GM19025 (cell line): ENCODE measurements around the gene PPBP.
"Not testable (repeated sequence)": the region's sequence is repeated elsewhere in the genome, so short reads cannot be mapped to it uniquely, and the experiment has no call there.

ENCODE experiments used
- ATAC-seq: cut with Tn5 transposase; IDR thresholded peaks from one replicate; pipeline ENCODE4 v1.9.1; 2021; ENCODE audit warnings: mild to moderate bottlenecking, low read depth, moderate library complexity; ENCODE audit not compliant: unreplicated experiment

Gene PPBP

DNA sequence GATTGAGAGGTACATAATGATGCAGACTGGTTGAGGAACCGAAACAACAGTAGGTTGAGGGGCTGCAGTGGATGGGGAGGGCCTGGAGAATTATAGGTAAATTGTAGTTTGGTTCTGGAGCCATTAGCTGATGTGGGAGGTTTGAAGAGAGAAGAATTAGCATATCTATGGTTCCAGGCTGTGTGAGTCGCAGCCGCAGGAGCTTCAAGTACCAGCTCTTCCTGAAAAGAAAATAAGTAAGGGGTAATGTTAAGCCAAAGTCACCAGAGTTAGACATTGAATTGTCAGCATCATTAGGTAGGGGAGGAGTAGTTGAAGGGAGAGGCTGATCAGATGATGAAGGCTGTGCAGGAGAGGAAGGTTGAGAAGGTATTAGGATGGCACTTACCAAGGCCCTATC lies 35.6 kb downstream of the PPBP start:
- ATAC-seq = no peak

DNA sequence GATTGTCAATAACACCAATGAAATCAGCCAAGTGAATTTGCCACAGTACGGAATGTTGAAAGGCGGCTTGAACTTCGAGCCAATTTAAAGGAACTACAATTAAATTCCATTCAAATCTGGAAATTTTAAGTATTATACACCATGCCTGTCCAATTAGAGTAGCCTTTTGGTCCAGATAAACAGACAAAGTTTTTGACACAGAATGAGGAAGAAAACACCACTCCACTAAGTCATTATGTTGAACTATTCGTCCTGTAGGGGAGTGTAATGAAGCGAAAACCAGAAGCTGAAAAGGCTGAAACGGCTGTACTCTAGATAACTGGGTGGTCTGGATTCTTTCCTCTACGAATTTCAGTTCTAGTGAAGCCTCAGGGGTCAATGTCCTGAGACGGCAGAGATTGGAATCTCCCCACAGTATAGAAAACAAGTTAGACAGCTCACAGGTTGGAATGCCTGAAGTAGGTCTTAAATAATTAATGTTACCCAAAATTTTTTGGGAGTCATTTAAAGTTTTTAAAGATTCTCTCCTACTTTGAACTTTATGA lies 37.5 kb downstream of the PPBP start:
- ATAC-seq = not testable (repeated sequence)

DNA sequence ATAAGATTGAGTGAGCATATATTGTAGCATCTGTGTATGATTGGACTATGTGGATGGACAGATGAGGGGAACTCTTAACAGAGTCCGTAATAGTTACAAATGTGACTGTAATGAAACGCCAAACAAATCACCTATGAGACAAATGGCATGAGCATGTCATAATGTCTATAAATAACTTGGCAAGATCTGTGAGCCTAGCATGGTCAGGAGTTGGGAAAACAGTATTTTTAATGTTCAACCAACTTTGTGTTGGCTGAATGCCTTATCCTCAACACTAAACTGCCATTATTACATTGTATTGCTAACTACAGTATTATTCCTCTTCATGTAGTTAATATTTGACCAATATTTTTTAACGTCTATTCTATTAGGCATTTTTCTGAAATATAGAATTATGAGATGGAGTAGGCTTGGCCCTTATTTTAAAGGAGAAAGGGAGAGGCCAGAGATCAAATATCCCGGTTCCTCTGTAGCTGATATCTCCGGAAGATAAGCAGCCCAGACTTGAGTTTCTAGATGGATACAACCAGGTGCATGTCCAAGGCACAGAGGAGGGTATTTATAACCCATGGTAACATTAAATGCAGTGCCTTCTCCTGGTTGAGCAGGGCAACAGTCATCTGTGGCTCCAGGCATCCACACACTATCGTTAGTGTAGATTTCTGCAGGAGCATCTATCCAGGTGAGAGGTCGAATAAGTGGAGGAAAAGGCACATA lies 38.8 kb downstream of the PPBP start:
- ATAC-seq = no peak

DNA sequence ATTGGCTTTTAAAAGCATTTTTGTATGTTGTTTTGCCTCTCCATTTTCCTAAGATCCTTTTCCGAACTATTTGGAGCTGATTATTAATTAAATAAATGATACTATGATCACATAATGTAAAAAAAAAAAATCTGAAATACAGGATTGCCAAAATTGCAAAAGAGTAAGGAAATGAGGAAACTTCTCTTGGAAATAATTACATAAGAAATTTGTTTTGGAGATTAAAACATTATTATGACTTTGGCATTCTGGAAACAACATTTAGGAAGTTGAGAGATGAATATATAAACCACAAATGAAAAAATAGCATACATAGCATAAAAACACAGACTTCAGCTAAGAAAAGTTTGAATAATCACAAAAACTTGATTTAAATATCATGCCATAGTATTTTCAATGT lies 39.7 kb downstream of the PPBP start:
- ATAC-seq = no peak

DNA sequence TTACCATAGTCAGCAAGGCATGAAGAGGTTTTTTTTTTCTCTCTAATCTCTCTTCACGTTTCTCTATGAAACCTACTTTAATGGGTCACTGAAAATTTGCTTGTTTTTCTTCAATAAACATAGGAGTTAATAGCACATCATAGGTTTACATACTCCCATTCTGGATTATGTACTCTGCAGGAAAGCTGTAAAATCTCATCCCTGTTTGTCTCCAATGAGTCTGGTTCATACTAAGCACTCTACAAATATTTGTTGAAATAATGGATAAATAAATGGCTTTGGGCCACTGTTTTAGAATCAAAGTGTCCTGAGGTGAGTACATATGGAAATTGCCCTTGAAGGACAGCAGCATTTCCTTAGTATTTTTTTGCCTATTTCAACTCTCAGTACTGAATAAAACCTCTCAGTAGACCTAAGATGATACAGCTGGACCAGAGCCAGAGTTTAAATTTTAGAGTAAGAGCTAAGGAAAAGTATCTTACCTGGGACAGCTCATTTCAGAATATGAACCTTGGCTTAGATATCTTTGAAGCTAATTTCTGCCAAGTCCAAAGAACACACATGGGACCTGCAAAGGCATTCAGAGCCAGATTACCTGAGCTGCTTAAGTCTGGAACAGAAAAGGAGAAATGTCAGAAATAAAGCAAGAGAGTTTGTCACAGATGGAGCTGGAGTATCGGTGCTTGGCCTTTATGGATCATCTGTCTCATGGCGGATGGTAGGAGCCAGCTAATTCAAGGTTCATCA lies 40.6 kb downstream of the PPBP start:
- ATAC-seq = no peak

DNA sequence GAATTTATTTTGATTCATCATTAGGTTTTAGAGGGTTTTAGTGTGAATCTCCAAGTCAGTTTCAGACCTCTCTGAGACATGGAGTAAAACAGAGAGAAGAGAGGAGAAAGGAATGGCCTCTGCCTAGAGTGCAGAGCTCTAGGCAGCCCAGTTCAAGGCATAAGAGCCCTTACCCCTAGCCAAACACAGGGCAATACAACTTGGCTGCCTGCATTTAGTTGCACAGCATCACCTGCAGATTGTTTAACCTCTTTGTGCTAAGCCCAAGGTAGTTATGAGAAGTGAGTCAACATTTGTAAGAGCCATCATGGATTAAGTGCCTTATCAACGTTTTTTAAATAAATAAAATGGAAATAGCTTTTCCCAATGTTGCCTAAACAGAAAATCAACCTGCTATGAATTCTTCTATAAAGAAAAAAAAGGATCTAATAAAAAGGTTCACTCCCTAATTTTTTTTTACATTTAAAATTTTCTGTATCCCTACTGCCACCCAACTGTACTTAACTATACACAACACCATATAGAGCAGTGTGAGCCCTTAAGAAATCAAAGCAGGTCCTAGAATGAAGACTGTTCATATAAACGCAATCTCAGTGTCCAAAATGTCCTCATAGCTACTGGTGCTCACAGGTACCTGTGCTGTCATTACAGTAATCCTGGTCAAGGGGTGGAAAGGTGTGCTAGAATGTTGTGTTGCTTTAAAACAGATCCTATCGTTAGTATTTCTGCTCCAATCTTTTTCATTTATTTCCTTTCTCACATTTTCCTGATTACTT lies 42.1 kb downstream of the PPBP start:
- no peak for ATAC-seq

DNA sequence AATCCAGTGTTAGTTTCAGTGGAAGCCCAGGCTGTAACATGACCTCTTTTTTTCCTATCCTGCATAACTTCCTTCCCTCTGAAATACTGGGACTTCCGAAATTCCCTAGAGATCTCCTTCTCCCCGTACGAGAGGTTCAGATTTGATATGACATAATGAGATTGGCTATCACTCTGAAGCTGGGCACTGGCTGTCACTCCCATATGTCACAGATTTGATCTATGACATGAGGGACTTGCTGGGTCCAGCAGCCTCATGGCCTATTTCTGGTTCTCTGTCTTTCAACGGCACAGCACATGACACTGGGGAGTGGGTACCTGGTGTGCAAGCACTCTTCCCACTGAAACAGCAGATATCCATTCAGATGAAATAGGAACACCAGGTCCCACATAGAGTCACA lies 42.9 kb downstream of the PPBP start:
- ATAC-seq = no peak

DNA sequence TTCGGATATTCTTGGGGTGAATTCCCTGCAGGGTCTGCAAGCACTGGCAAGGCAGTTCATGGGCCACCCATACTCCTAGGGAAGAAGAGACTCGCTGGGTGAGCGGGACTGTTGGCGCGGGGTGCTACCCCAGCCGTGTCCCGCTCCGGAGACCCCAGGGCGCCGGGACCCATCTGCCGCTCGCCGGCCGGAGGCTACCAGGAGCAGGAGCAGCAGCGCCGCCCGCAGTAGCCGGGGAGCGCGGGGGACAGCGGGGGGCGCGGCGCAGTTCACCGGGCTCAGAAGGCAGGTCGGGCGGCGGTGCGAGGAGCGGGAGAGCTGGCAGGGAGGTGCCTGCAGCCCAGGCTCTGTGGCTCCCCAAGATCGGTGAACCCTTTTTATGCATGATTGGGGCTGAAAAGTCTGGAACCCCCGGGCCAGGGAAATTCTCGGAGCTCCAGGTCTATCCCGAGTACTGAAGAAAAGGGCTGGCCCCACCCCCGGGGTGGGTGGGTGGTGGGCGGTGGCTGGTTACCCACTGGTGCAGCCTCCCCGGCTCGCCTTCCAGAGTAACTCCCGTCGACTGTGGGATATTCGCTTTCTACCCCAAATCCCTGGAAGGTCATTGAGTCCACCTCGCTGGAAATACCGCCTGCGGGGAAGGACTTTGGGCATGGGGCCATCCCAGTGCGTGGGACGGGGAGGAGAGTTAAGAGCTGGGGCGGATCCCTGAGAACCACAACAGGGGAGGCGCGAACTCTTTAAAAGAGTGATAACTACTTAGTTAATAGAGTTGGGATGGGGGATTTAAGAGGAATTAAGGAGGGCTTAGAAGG lies 43.7 kb downstream of the PPBP start:
- no peak for ATAC-seq

DNA sequence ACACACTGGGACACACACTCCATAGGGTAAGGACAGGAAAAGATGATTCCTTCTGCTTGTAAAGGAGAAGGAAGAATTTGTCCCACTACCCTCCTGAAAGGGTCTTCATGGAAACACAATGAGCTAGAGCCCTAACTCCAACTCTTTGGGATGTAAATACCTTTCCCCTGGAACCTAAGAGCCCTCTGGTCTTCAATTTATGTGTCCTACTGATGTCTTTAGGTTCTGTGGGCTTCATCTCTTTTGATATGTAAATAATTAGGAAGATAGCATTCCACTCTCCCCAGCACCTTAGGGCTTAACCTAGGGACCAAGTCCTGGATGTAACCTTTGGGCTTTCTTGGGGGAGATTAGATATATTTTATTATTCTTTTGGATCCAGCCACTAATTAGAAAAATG lies 44.4 kb downstream of the PPBP start:
- no peak for ATAC-seq

DNA sequence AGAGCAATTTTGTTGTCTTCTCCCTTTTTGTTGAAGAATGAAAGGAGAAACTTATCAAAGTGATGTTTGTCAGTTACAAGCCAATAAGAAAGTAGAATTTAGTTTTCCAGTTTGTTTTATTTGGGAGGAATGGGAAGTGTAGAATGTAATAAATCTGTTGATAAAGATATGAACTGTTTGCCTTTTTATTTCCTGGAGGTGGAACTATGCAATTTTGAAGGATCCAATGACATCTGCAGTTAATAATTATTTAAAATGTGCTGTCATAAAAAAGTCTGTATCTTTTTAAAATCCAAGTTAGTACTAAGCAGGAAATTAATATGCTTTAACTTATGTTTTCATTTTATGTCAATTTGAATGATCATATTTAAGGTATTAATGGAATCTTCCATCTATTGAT lies 51.0 kb downstream of the PPBP start:
- ATAC-seq = no peak
